Stomach (tissue), 4 donors: Measurements from ENCODE around the gene CIRBP.

ENCODE experiments used
- POLR2AphosphoS5 ChIP-seq, 3 donors: sonication (generic); formaldehyde crosslinking; IDR thresholded peaks; one replicate each; pipeline ENCODE4 v1.6.1; 2016; ENCODE audit warnings: antibody characterized with exemption in 3 of 3
- TF ChIP-seq, protein P1 (sequence below), 7 experiments: fragments of 450-650 bp in 4 of 7; fragments of 200-600 bp in 3 of 7; sonication (generic) in 3 of 7; IDR thresholded peaks; one replicate each; pipeline ENCODE4 v1.5.1; 2016 to 2019; ENCODE audit warnings: antibody characterized with exemption in 7 of 7, control low read depth in 2 of 7, mild to moderate bottlenecking in 1 of 7

GRCh38 chr19:1227304-1228054 is 41.7 kb upstream of the CIRBP start:
- TF ChIP-seq POLR2AphosphoS5 (IDR thresholded peaks at IDR 0.05), result peak in 1 of 3 donors; percentile 61
- TF ChIP-seq, protein P1, sequence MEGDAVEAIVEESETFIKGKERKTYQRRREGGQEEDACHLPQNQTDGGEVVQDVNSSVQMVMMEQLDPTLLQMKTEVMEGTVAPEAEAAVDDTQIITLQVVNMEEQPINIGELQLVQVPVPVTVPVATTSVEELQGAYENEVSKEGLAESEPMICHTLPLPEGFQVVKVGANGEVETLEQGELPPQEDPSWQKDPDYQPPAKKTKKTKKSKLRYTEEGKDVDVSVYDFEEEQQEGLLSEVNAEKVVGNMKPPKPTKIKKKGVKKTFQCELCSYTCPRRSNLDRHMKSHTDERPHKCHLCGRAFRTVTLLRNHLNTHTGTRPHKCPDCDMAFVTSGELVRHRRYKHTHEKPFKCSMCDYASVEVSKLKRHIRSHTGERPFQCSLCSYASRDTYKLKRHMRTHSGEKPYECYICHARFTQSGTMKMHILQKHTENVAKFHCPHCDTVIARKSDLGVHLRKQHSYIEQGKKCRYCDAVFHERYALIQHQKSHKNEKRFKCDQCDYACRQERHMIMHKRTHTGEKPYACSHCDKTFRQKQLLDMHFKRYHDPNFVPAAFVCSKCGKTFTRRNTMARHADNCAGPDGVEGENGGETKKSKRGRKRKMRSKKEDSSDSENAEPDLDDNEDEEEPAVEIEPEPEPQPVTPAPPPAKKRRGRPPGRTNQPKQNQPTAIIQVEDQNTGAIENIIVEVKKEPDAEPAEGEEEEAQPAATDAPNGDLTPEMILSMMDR (IDR thresholded peaks at IDR 0.05), result peak in 1 of 7 experiments; percentile 9
